Stimulated activated effector memory CD8-positive, alpha-beta T cell treated with anti-CD3 and anti-CD28 coated beads, Interleukin-12 subunit alpha, Interleukin-12 subunit beta, amount 100 ng/mL, for 72 hours (primary cell): Measurements from ENCODE around the gene SNED1.
A peak's percentile ranks its signal among the peaks of the same experiment; 100 is the strongest.

Experiments used
- ATAC-seq: fragments of 150-1000 bp; cut with Tn5 transposase; 2 replicates; pipeline ENCODE4 v1.10.0; 2021
- DNase-seq, 2 donors: peaks; one replicate each; pipeline ENCODE4 v3.0.0; 2021 to 2022; ENCODE audit warnings: low spot score in 2 of 2
- H3K27ac Mint-ChIP-seq: one replicate; pipeline ENCODE4 v1.8.0; 2022; ENCODE audit warnings: mild to moderate bottlenecking, mixed read lengths
- H3K36me3 Mint-ChIP-seq: one replicate; pipeline ENCODE4 v1.8.0; 2022; ENCODE audit warnings: mild to moderate bottlenecking, mixed read lengths
- H3K4me1 Mint-ChIP-seq: one replicate; pipeline ENCODE4 v1.8.0; 2022; ENCODE audit warnings: mixed read lengths
- H3K4me3 Mint-ChIP-seq: one replicate; pipeline ENCODE4 v1.8.0; 2022; ENCODE audit warnings: mild to moderate bottlenecking, mixed read lengths
- H3K9me3 Mint-ChIP-seq: one replicate; pipeline ENCODE4 v1.8.0; 2022; ENCODE audit warnings: mixed read lengths

Gene SNED1

GRCh38 chr2:241136191-241136590 lies 137.8 kb downstream of the SNED1 start:
- DNase-seq (no peak), ATAC-seq (no peak)
- no peaks in the 10 kb centered on the region for H3K9me3 Mint-ChIP-seq
- H3K36me3 Mint-ChIP-seq, result peaks cover 28% of the 10 kb centered on the region
- H3K27ac Mint-ChIP-seq, result no peak overlapping the region
- H3K4me1 Mint-ChIP-seq, result no peaks in the 10 kb centered on the region
- no peak overlapping the region for H3K4me3 Mint-ChIP-seq

GRCh38 chr2:241136661-241137260 lies 138.3 kb downstream of the SNED1 start:
- H3K9me3 Mint-ChIP-seq, result no peaks in the 10 kb centered on the region
- H3K4me1 Mint-ChIP-seq, result peaks cover 5% of the 10 kb centered on the region
- no peak overlapping the region for H3K27ac Mint-ChIP-seq
- DNase-seq, result no peak
- H3K4me3 Mint-ChIP-seq, result no peak overlapping the region
- H3K36me3 Mint-ChIP-seq, result peaks cover 26% of the 10 kb centered on the region
- ATAC-seq, result no peak

- no peak for DNase-seq
- H3K36me3 Mint-ChIP-seq, result peaks cover 18% of the 10 kb centered on the region
- peaks cover 11% of the 10 kb centered on the region for H3K4me1 Mint-ChIP-seq
- H3K9me3 Mint-ChIP-seq, result no peaks in the 10 kb centered on the region
- no peak overlapping the region for H3K27ac Mint-ChIP-seq
- no peak overlapping the region for H3K4me3 Mint-ChIP-seq
- ATAC-seq, result no peak
Measured at GRCh38 chr2:241137276-241138190, 139.1 kb downstream of the SNED1 start.

GRCh38 chr2:241138471-241138870 lies 140.1 kb downstream of the SNED1 start:
- H3K27ac Mint-ChIP-seq, result no peak overlapping the region
- no peak for ATAC-seq
- peaks cover 11% of the 10 kb centered on the region for H3K4me1 Mint-ChIP-seq
- peaks cover 20% of the 10 kb centered on the region for H3K36me3 Mint-ChIP-seq
- H3K4me3 Mint-ChIP-seq, result no peak overlapping the region
- DNase-seq, result no peak
- no peaks in the 10 kb centered on the region for H3K9me3 Mint-ChIP-seq

GRCh38 chr2:241139531-241140444 lies 141.4 kb downstream of the SNED1 start:
- Mint-ChIP-seq H3K4me3 (no peak overlapping the region), H3K4me1 (peaks cover 11% of the 10 kb centered on the region), H3K36me3 (peaks cover 16% of the 10 kb centered on the region), H3K9me3 (no peaks in the 10 kb centered on the region), H3K27ac (peak overlapping the region; percentile 16)
- no peak for ATAC-seq
- DNase-seq, result no peak

GRCh38 chr2:241140445-241140840 lies 142.0 kb downstream of the SNED1 start:
- DNase-seq (no peak), ATAC-seq (no peak)
- no peaks in the 10 kb centered on the region for H3K9me3 Mint-ChIP-seq
- peaks cover 21% of the 10 kb centered on the region for H3K36me3 Mint-ChIP-seq
- no peak overlapping the region for H3K27ac Mint-ChIP-seq
- H3K4me1 Mint-ChIP-seq, result peaks cover 11% of the 10 kb centered on the region
- no peak overlapping the region for H3K4me3 Mint-ChIP-seq

- Mint-ChIP-seq H3K9me3 (no peaks in the 10 kb centered on the region), H3K4me1 (peaks cover 11% of the 10 kb centered on the region), H3K4me3 (no peak overlapping the region), H3K27ac (no peak overlapping the region), H3K36me3 (peaks cover 21% of the 10 kb centered on the region)
- no peak for DNase-seq
- ATAC-seq, result no peak
Measured at GRCh38 chr2:241141214-241141770, 142.9 kb downstream of the SNED1 start.

GRCh38 chr2:241142063-241142462 lies 143.6 kb downstream of the SNED1 start:
- no peak overlapping the region for H3K27ac Mint-ChIP-seq
- DNase-seq (no peak), ATAC-seq (no peak)
- H3K36me3 Mint-ChIP-seq, result peaks cover 21% of the 10 kb centered on the region
- H3K4me3 Mint-ChIP-seq, result no peak overlapping the region
- H3K4me1 Mint-ChIP-seq, result peaks cover 11% of the 10 kb centered on the region
- H3K9me3 Mint-ChIP-seq, result no peaks in the 10 kb centered on the region

- no peaks in the 10 kb centered on the region for H3K9me3 Mint-ChIP-seq
- H3K36me3 Mint-ChIP-seq, result peaks cover 21% of the 10 kb centered on the region
- peaks cover 12% of the 10 kb centered on the region for H3K4me1 Mint-ChIP-seq
Measured at GRCh38 chr2:241142593-241142992, 144.2 kb downstream of the SNED1 start.

More at GRCh38 chr2:241142593-241142992, 144.2 kb downstream of the SNED1 start:
- DNase-seq, result no peak
- no peak overlapping the region for H3K4me3 Mint-ChIP-seq
- H3K27ac Mint-ChIP-seq, result no peak overlapping the region
- ATAC-seq, result no peak
